ENCODE results near the gene RSPH6A. TPM values are rescaled to one million over a fixed set of nuclear protein-coding genes. Genes with fewer than 3 reads are reported as not detected.

RSPH6A gene
- total and polyA plus RNA-seq, 10 of the 15 experiments (the other 5 are each of a cell fraction or from before 2014, with no cell fraction given): 0.03 to 0.41 (median 0.22) TPM; not detected in 4

- TF ChIP-seq ATF2 (IDR thresholded peaks at IDR 0.05; ENCODE audit: low read length): no peak
- no peak for TF ChIP-seq CHD1 (IDR thresholded peaks at IDR 0.05; ENCODE audit: low read depth, low read length)
- peak; percentile 91 for TF ChIP-seq CREB1 (IDR thresholded peaks at IDR 0.05; ENCODE audit: low read depth)
- peak; percentile 88 for TF ChIP-seq DPF2 (IDR thresholded peaks at IDR 0.05)
- peak; percentile 37; the same call in 1 of the 2 replicates for TF ChIP-seq CBFB (IDR thresholded peaks at IDR 0.05; ENCODE audit: low read depth)
- no peak for TF ChIP-seq KDM1A (IDR thresholded peaks at IDR 0.05; ENCODE audit: borderline replicate concordance)
- no peak for TF ChIP-seq FOXM1 (IDR thresholded peaks at IDR 0.05; ENCODE audit: low read depth, low read length)
- TF ChIP-seq IRF3 (IDR thresholded peaks at IDR 0.05): no peak
- TF ChIP-seq MXI1 (IDR thresholded peaks at IDR 0.05; ENCODE audit: low read depth, low read length): peak; percentile 60; the same call in 1 of the 2 replicates
- TF ChIP-seq EED (IDR thresholded peaks at IDR 0.05; ENCODE audit: low read depth): peak; percentile 81
- TF ChIP-seq CTCF (IDR thresholded peaks at IDR 0.05 in 2 of 3, conservative IDR thresholded peaks at IDR 0.05 in 1 of 3; ENCODE audit: control insufficient read depth in 2 of 3, extremely low read depth in 1 of 3, insufficient read depth in 1 of 3, low read depth in 3 of 3, low read length in 3 of 3): no peak
- TF ChIP-seq E2F8 (IDR thresholded peaks at IDR 0.05; ENCODE audit: low read depth, partially characterized antibody): peak; percentile 44
- peak; percentile 74 for TF ChIP-seq E4F1 (IDR thresholded peaks at IDR 0.05; ENCODE audit: borderline replicate concordance, partially characterized antibody)
- peak; percentile 79; the same call in 1 of the 2 replicates for TF ChIP-seq MLLT1 (IDR thresholded peaks at IDR 0.05)
Measured at GRCh38 chr19:45862564-45863334, 47.6 kb upstream of the RSPH6A start, which contains the start of gene SYMPK (continued).
